Keratinocyte (primary cell): ENCODE measurements around the gene RBM24. TPM values are rescaled to one million over a fixed set of nuclear protein-coding genes. Genes with fewer than 3 reads are reported as not detected.

ENCODE experiments used
- DNase-seq: peaks from one replicate; pipeline ENCODE4 v3.0.0-alpha.2; 2011; ENCODE audit warnings: low read depth, missing footprints, low spot score
- FAIRE-seq: peaks from 2 replicates; lab custom pipeline; 2011; peaks lifted over from hg19 to GRCh38; lab: Jason Lieb, UNC
- H2AFZ ChIP-seq: 2 replicates; pipeline ENCODE4 v1.6.0; 2012; ENCODE audit warnings: low read length, control low read depth, inconsistent platforms; ENCODE audit not compliant: control insufficient read depth
- H3K27ac ChIP-seq: 2 replicates; pipeline ENCODE4 v1.5.1; 2011; ENCODE audit warnings: low read length; ENCODE audit not compliant: control insufficient read depth, insufficient read depth
- H3K27me3 ChIP-seq: 3 replicates; pipeline ENCODE4 v1.6.0; 2011; ENCODE audit warnings: low read length; ENCODE audit not compliant: control insufficient read depth, insufficient read depth; ENCODE audit errors: extremely low read depth
- H3K36me3 ChIP-seq, 2 experiments: 2 replicates in 1 of 2; 3 replicates in 1 of 2; pipeline ENCODE4 v1.5.1; 2011; ENCODE audit warnings: low read length in 2 of 2, mild to moderate bottlenecking in 1 of 2; ENCODE audit not compliant: control insufficient read depth in 2 of 2, insufficient read depth in 2 of 2; ENCODE audit errors: extremely low read depth in 1 of 2
- H3K4me1 ChIP-seq: 3 replicates; pipeline ENCODE4 v1.5.1; 2011; ENCODE audit warnings: low read length; ENCODE audit not compliant: control insufficient read depth, insufficient read depth; ENCODE audit errors: extremely low read depth
- H3K4me2 ChIP-seq: 3 replicates; pipeline ENCODE4 v1.6.0; 2011; ENCODE audit warnings: low read depth, low read length; ENCODE audit not compliant: control insufficient read depth, insufficient read depth; ENCODE audit errors: extremely low read depth
- H3K4me3 ChIP-seq, 3 experiments: fragments of 200-600 bp in 1 of 3; sonication (generic) in 1 of 3; 2 replicates in 2 of 3; 3 replicates in 1 of 3; pipeline ENCODE4 v1.5.1; 2011 to 2016; ENCODE audit warnings: low read length in 3 of 3, mild to moderate bottlenecking in 3 of 3, control low read depth in 2 of 3, inconsistent platforms in 1 of 3, low read depth in 1 of 3, mixed read lengths in 1 of 3, mixed run types in 1 of 3, moderate library complexity in 1 of 3; ENCODE audit not compliant: control insufficient read depth in 2 of 3, insufficient read depth in 2 of 3; ENCODE audit errors: extremely low read depth in 1 of 3
- H3K79me2 ChIP-seq: 2 replicates; pipeline ENCODE4 v1.6.0; 2012; ENCODE audit warnings: low read length; ENCODE audit not compliant: control insufficient read depth, insufficient read depth
- H3K9ac ChIP-seq: 3 replicates; pipeline ENCODE4 v1.6.0; 2011; ENCODE audit warnings: low read length; ENCODE audit not compliant: control insufficient read depth, insufficient read depth; ENCODE audit errors: extremely low read depth
- H3K9me1 ChIP-seq: 3 replicates; pipeline ENCODE4 v1.6.0; 2011; ENCODE audit warnings: low read length; ENCODE audit not compliant: control insufficient read depth, insufficient read depth; ENCODE audit errors: extremely low read depth
- H3K9me3 ChIP-seq: 2 replicates; pipeline ENCODE4 v1.5.1; 2012; ENCODE audit warnings: low read depth, low read length; ENCODE audit not compliant: control insufficient read depth
- H4K20me1 ChIP-seq: 3 replicates; pipeline ENCODE4 v1.6.0; 2011; ENCODE audit warnings: low read length; ENCODE audit not compliant: control insufficient read depth, insufficient read depth; ENCODE audit errors: extremely low read depth
- CTCF ChIP-seq, 3 experiments: IDR thresholded peaks in 1 of 3; conservative IDR thresholded peaks in 1 of 3; optimal IDR thresholded peaks in 1 of 3; 2 replicates in 2 of 3; 3 replicates in 1 of 3; pipeline versions ENCODE3 to v1.5.1; 2011; ENCODE audit warnings: low read length in 3 of 3, mild to moderate bottlenecking in 3 of 3, moderate library complexity in 2 of 3, control low read depth in 1 of 3, inconsistent platforms in 1 of 3; ENCODE audit not compliant: insufficient read depth in 2 of 3; ENCODE audit errors: extremely low read depth in 1 of 3
- EZH2 ChIP-seq: IDR thresholded peaks from one replicate; pipeline ENCODE4 v1.6.1; 2012; ENCODE audit warnings: inconsistent platforms, mild to moderate bottlenecking, low read length, moderate library complexity
- dilution Hi-C: fragments of 300-500 bp; cut with MboI; formaldehyde crosslinking; loops from one replicate; pipeline ENCODE4 v1.7.0; 2020; ENCODE audit warnings: low sequenced_read_pairs; ENCODE audit not compliant: extremely low pct_ligation_motif_present
- polyA plus RNA-seq, 5 experiments: library from polyadenylated mRNA; depleted of rRNA in 3 of 5; stranded (reverse) in 3 of 5; stranded (forward) in 1 of 5; unstranded in 1 of 5; fragments of >200 nt; gene quantifications; 1 replicate in 1 of 5; 2 replicates in 3 of 5; 3 replicates in 1 of 5; pipeline versions ENCODE4 v1.2.1 to v1.2.3, GENCODE V29; 2011 to 2012; ENCODE audit warnings: missing spikeins in 2 of 5, low read depth in 1 of 5, low replicate concordance in 1 of 5

The RBM24 gene
- polyA plus RNA-seq, 1 donor (not counting 4 experiments of a cell fraction or from before 2014, with no cell fraction given): 1.3 TPM

DNA sequence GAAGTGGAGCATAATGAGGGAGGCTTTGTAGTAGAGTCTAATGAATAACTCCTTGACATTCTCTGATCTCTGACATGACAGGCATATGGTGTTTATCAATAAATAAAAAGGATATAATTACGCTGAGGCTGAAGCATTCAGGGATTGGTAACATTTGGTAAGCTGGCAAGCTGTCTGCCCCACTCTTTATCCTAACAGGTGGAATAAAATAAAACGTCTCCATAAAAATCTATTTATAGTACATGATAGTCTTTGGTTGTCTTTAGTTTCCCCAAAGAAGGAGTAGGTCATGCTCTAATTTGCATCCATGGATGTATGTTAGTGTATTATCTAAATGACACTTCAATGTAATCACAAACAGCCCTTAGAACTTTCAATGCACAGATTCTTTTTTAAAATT, 30.9 kb upstream of the RBM24 start:
- Histone ChIP-seq H3K79me2 (no peaks in the 10 kb centered on the region), H3K36me3 (no peaks in the 10 kb centered on the region), H2AFZ (no peak overlapping the region), H3K27me3 (no peaks in the 10 kb centered on the region), H3K9me1 (no peaks in the 10 kb centered on the region), H4K20me1 (no peaks in the 10 kb centered on the region), H3K4me1 (no peaks in the 10 kb centered on the region), H3K27ac (no peak overlapping the region), H3K9me3 (no peaks in the 10 kb centered on the region), H3K4me2 (no peak overlapping the region), H3K4me3 (no peak overlapping the region), H3K9ac (no peak overlapping the region)
- TF ChIP-seq EZH2 (no peak), CTCF (optimal IDR thresholded peaks at IDR 0.05 in 1 of 3, IDR thresholded peaks at IDR 0.05 in 1 of 3, conservative IDR thresholded peaks at IDR 0.05 in 1 of 3; ENCODE audit: extremely low read depth in 1 of 3, insufficient read depth in 2 of 3, low read length in 3 of 3) (no peak)
- DNase-seq (no peak), FAIRE-seq (no peak)
- dilution Hi-C loops: no loop called here

GRCh38 chr6:17251953-17252352, 29.2 kb upstream of the RBM24 start:
- H4K20me1 ChIP-seq: no peaks in the 10 kb centered on the region
- H3K79me2 ChIP-seq: no peaks in the 10 kb centered on the region
- H3K4me3 ChIP-seq: no peak overlapping the region
- H3K9ac ChIP-seq: no peak overlapping the region
- H3K9me1 ChIP-seq: no peaks in the 10 kb centered on the region
- no peak for TF ChIP-seq CTCF (optimal IDR thresholded peaks at IDR 0.05 in 1 of 3, IDR thresholded peaks at IDR 0.05 in 1 of 3, conservative IDR thresholded peaks at IDR 0.05 in 1 of 3; ENCODE audit: extremely low read depth in 1 of 3, insufficient read depth in 2 of 3, low read length in 3 of 3)
- H3K27me3 ChIP-seq: no peaks in the 10 kb centered on the region
- no peak overlapping the region for H2AFZ ChIP-seq
- H3K4me2 ChIP-seq: no peak overlapping the region
- no peak for FAIRE-seq
- H3K36me3 ChIP-seq: no peaks in the 10 kb centered on the region
- H3K27ac ChIP-seq: no peak overlapping the region
- no peak for DNase-seq
- H3K9me3 ChIP-seq: no peaks in the 10 kb centered on the region
- dilution Hi-C loops: no loop called here
- H3K4me1 ChIP-seq: no peaks in the 10 kb centered on the region
